DMS114 treated with DMSO at 0.1 percent for 48 hours (cell line): Measurements from ENCODE around the gene NPTN.

Experiments
- DNase-seq: peaks from one replicate; lab custom pipeline; 2025; ENCODE audit not compliant: unreplicated experiment; lab: John Stamatoyannopoulos, UW

Gene NPTN

GRCh38 chr15:73522011-73522410, 111.2 kb downstream of the NPTN start:
- no peak for DNase-seq

- no peak for DNase-seq
Measured at GRCh38 chr15:73518876-73519733, 114.1 kb downstream of the NPTN start.

- DNase-seq = no peak
Measured at GRCh38 chr15:73518180-73518862, 114.9 kb downstream of the NPTN start.

- no peak for DNase-seq
Measured at GRCh38 chr15:73517566-73517965, 115.6 kb downstream of the NPTN start.

GRCh38 chr15:73515527-73515926, 117.7 kb downstream of the NPTN start:
- no peak for DNase-seq
